AG09319 (cell line): ENCODE data around the gene KIF26B.

Source experiments
- DNase-seq: peaks from one replicate; pipeline ENCODE4 v3.0.0-alpha.2; 2010; ENCODE audit warnings: low read depth; ENCODE audit errors: extremely low read depth
- TF ChIP-seq, protein P1 (sequence below): IDR thresholded peaks from 2 replicates; pipeline ENCODE4 v1.5.1; 2011; ENCODE audit warnings: low read depth, mild to moderate bottlenecking, inconsistent platforms, low read length, moderate library complexity

The KIF26B gene

DNA sequence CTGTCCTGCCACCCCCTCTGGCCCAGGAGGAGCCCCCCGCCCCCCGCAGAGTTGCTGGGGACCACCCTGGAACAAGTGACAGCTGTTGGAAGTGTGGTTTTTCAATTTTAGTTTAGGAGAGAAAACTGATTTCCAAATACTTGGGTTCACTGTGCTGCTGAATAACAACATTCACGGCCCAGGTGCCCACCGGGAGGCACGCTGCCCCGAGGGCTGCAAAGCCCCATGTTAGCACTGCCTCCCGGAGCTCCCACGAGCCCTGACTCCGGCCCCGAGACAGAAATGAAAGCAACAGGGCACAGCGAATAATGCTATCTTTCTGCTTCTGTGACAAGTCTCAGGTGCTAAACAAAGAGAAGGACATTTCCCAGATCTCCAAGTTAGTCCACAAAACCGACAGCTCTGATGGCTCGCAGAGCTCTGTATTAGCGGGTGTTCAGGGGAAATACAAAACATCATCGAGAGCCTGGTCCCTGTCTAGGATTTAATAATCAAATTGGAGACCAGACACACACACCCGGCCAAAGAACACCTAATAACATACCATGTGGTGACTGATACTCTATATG, 451.5 kb downstream of the KIF26B start:
- DNase-seq, result no peak

GRCh38 chr1:245608271-245608670, 453.5 kb downstream of the KIF26B start:
- TF ChIP-seq, protein P1, sequence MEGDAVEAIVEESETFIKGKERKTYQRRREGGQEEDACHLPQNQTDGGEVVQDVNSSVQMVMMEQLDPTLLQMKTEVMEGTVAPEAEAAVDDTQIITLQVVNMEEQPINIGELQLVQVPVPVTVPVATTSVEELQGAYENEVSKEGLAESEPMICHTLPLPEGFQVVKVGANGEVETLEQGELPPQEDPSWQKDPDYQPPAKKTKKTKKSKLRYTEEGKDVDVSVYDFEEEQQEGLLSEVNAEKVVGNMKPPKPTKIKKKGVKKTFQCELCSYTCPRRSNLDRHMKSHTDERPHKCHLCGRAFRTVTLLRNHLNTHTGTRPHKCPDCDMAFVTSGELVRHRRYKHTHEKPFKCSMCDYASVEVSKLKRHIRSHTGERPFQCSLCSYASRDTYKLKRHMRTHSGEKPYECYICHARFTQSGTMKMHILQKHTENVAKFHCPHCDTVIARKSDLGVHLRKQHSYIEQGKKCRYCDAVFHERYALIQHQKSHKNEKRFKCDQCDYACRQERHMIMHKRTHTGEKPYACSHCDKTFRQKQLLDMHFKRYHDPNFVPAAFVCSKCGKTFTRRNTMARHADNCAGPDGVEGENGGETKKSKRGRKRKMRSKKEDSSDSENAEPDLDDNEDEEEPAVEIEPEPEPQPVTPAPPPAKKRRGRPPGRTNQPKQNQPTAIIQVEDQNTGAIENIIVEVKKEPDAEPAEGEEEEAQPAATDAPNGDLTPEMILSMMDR, result no peak
- no peak for DNase-seq

More for the DNA sequence above, 451.5 kb downstream of the KIF26B start:
- TF ChIP-seq, protein P1, result no peak

GRCh38 chr1:245609354-245610150, 454.8 kb downstream of the KIF26B start:
- no peak for DNase-seq
- TF ChIP-seq, protein P1, result no peak

DNA sequence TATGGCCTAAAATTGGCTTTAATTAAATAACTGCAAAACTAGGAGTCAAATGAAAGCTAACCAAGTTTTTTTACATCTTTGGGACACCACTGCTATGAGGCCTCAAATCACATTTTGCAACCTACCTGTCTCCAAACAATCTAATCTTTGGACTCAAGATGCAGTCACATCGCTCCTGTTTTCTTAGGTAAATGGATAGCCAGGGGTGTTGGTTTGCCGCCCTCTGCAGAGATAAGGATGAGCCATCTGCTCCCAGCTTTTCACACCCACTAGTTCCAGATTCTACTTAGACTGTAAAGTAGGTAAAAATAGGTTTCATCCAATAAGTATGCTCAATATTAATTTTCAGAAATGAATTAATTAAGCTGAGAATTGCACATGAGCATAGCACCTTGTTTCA, 456.5 kb downstream of the KIF26B start:
- TF ChIP-seq, protein P1, result no peak
- DNase-seq, result no peak

DNA sequence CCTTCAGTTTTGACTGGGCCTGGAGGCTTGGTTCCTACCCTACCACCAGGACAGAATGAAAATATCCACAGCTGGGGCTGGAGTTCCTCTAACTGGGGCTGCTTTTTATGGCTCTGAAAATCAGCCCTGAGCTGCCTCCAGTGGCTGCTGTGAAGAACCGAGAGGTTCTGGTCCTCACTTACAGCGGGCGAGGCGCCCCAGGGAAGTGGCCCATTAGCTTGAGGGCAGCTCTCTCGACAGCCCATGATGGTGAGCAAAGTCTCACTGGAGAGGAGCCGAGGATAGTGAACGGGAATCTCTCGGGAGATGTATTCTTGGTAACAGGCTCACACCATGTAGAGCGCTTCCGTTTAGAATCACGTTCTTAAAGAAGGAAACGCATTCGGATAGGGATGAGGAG, 459.7 kb downstream of the KIF26B start:
- TF ChIP-seq, protein P1, result no peak
- DNase-seq, result no peak

DNA sequence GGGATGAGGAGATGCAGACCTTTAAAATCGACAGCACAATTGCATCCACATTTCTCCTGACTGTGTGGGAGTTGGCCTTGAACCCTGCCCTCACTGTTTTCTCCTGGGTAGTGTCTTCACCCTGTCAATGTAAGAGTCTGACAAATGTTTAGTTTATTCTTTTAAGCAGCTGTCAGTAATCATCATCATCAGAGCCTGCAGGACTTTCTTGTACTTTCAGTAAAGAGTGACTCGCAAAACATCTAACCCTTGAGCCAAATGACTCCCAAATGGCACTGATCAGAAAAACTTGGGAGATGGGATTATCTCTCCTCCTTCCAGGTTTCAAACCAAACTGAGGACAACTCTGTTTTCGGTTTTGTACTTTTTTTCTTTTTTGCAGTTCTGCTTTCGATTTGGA, 460.2 kb downstream of the KIF26B start:
- TF ChIP-seq, protein P1, result no peak
- no peak for DNase-seq

GRCh38 chr1:245621589-245621988, 466.8 kb downstream of the KIF26B start:
- TF ChIP-seq, protein P1, result no peak
- DNase-seq, result no peak
